Measurements from ENCODE around the gene ARID5B. TPM values are rescaled to one million over a fixed set of nuclear protein-coding genes. Genes with fewer than 3 reads are reported as not detected.
A peak's percentile ranks its signal among the peaks of the same experiment; 100 is the strongest.

The ARID5B gene
- total RNA-seq, 1 experiment from 2014 or later: 168 TPM

GRCh38 chr10:62037890-62038608, 136.6 kb downstream of the ARID5B start:
- H3K36me3 Mint-ChIP-seq (ENCODE audit: insufficient read depth, unreplicated experiment): peaks cover 85% of the 10 kb centered on the region
- no peaks in the 10 kb centered on the region for H3K9me3 Mint-ChIP-seq (ENCODE audit: unreplicated experiment)
- CTCF ChIA-PET: interaction anchor here (0.6 to 4.9 kb wide), 22 partner anchors 11 to 1095 kb away, joined by 3 to 58 read pairs (median 3); partner anchors contain the start of gene NRBF2
- H3K27me3 Mint-ChIP-seq (ENCODE audit: insufficient read depth, unreplicated experiment): no peaks in the 10 kb centered on the region
- H3K4me1 ChIP-seq: peaks cover 94% of the 10 kb centered on the region
- no peak for TF ChIP-seq CTCF (IDR thresholded peaks at IDR 0.05; ENCODE audit: insufficient read depth in 1 of 2, low read depth in 1 of 2, low read length in 1 of 2, severe bottlenecking in 1 of 2, unreplicated experiment in 1 of 2)
- peak overlapping the region; percentile 61 for H3K4me3 Mint-ChIP-seq (ENCODE audit: unreplicated experiment)
- no peaks in the 10 kb centered on the region for H3K9me3 ChIP-seq
- intact Hi-C loops (cut with micrococcal nuclease; ENCODE audit: unreplicated experiment): loop anchor here (1.0 to 5.0 kb wide), 10 partner anchors 11 to 291 kb away; no protein-coding TSS in a partner anchor
- H3K27ac Mint-ChIP-seq (ENCODE audit: unreplicated experiment): peak overlapping the region; percentile 83
- peaks cover 8% of the 10 kb centered on the region for H3K36me3 ChIP-seq (ENCODE audit: control insufficient read depth, insufficient read depth, low read length)
- POLR2A ChIA-PET: interaction anchor here (0.5 to 2.2 kb wide), 10 partner anchors 8 to 308 kb away, joined by 3 to 21 read pairs (median 4); no protein-coding TSS in a partner anchor
- no peaks in the 10 kb centered on the region for H3K27me3 ChIP-seq (replicated peaks; ENCODE audit: control insufficient read depth, insufficient read depth, low read length)
- H3K4me3 ChIP-seq (ENCODE audit: low read depth, low read length): no peak overlapping the region
- H3K4me1 Mint-ChIP-seq (ENCODE audit: low read depth, unreplicated experiment): peaks cover 93% of the 10 kb centered on the region
- DNase-seq: peak in 1 of 2 experiments; percentile 76
- BruUV-seq (replicated peaks): no TSS peak

GRCh38 chr10:62038609-62039190, 137.2 kb downstream of the ARID5B start:
- peaks cover 95% of the 10 kb centered on the region for H3K4me1 ChIP-seq
- Mint-ChIP-seq H3K4me1 (ENCODE audit: low read depth, unreplicated experiment) (peaks cover 93% of the 10 kb centered on the region), H3K4me3 (ENCODE audit: unreplicated experiment) (peak overlapping the region; percentile 50), H3K27me3 (ENCODE audit: insufficient read depth, unreplicated experiment) (no peaks in the 10 kb centered on the region), H3K27ac (ENCODE audit: unreplicated experiment) (peak overlapping the region; percentile 56), H3K9me3 (ENCODE audit: unreplicated experiment) (no peaks in the 10 kb centered on the region), H3K36me3 (ENCODE audit: insufficient read depth, unreplicated experiment) (peaks cover 85% of the 10 kb centered on the region)
- H3K9me3 ChIP-seq: no peaks in the 10 kb centered on the region
- no peaks in the 10 kb centered on the region for H3K27me3 ChIP-seq (replicated peaks; ENCODE audit: control insufficient read depth, insufficient read depth, low read length)
- DNase-seq: peak; percentile 84 to 85
- intact Hi-C loops (cut with micrococcal nuclease; ENCODE audit: unreplicated experiment): loop anchor here (1.0 to 5.0 kb wide), 9 partner anchors 11 to 291 kb away; no protein-coding TSS in a partner anchor
- CTCF ChIA-PET: interaction anchor here (0.7 to 4.9 kb wide), 20 partner anchors 11 to 1094 kb away, joined by 3 to 58 read pairs (median 4); partner anchors contain the start of gene NRBF2
- POLR2A ChIA-PET: interaction anchor here (0.5 to 2.2 kb wide), 7 partner anchors 8 to 161 kb away, joined by 3 to 21 read pairs (median 4); no protein-coding TSS in a partner anchor
- BruUV-seq (replicated peaks): TSS peak; percentile 3
- no peak overlapping the region for H3K4me3 ChIP-seq (ENCODE audit: low read depth, low read length)
- peak; percentile 93 to 98 for TF ChIP-seq CTCF (IDR thresholded peaks at IDR 0.05; ENCODE audit: insufficient read depth in 1 of 2, low read depth in 1 of 2, low read length in 1 of 2, severe bottlenecking in 1 of 2, unreplicated experiment in 1 of 2)
- H3K36me3 ChIP-seq (ENCODE audit: control insufficient read depth, insufficient read depth, low read length): peaks cover 8% of the 10 kb centered on the region

GRCh38 chr10:62039954-62040353, 138.5 kb downstream of the ARID5B start:
- H3K9me3 Mint-ChIP-seq (ENCODE audit: unreplicated experiment): no peaks in the 10 kb centered on the region
- Histone ChIP-seq H3K4me3 (ENCODE audit: low read depth, low read length) (no peak overlapping the region), H3K36me3 (ENCODE audit: control insufficient read depth, insufficient read depth, low read length) (peaks cover 6% of the 10 kb centered on the region), H3K9me3 (no peaks in the 10 kb centered on the region), H3K27me3 (replicated peaks; ENCODE audit: control insufficient read depth, insufficient read depth, low read length) (no peaks in the 10 kb centered on the region), H3K4me1 (peaks cover 99% of the 10 kb centered on the region)
- peak overlapping the region; percentile 56 for H3K27ac Mint-ChIP-seq (ENCODE audit: unreplicated experiment)
- no TSS peak for BruUV-seq (replicated peaks)
- POLR2A ChIA-PET: interaction anchor here (1.0 kb wide), 1 partner anchor 9 kb away, joined by 4 read pairs; no protein-coding TSS in a partner anchor
- intact Hi-C loops (cut with micrococcal nuclease; ENCODE audit: unreplicated experiment): loop anchor here (2.0 to 10.0 kb wide), 4 partner anchors 137 to 775 kb away; partner anchors contain the start of gene EGR2
- CTCF ChIA-PET: interaction anchor here (0.8 to 4.9 kb wide), 6 partner anchors 9 to 225 kb away, joined by 3 to 58 read pairs (median 18); no protein-coding TSS in a partner anchor
- TF ChIP-seq CTCF (IDR thresholded peaks at IDR 0.05; ENCODE audit: insufficient read depth in 1 of 2, low read depth in 1 of 2, low read length in 1 of 2, severe bottlenecking in 1 of 2, unreplicated experiment in 1 of 2): no peak
- peak overlapping the region; percentile 50 for H3K4me3 Mint-ChIP-seq (ENCODE audit: unreplicated experiment)
- peaks cover 87% of the 10 kb centered on the region for H3K4me1 Mint-ChIP-seq (ENCODE audit: low read depth, unreplicated experiment)
- no peak for DNase-seq
- H3K36me3 Mint-ChIP-seq (ENCODE audit: insufficient read depth, unreplicated experiment): peaks cover 85% of the 10 kb centered on the region
- no peaks in the 10 kb centered on the region for H3K27me3 Mint-ChIP-seq (ENCODE audit: insufficient read depth, unreplicated experiment)

Measured in Caco-2 (cell line).